ENCODE data around the gene LILRA2.
"Not testable (repeated sequence)": the region's sequence is repeated elsewhere in the genome, so short reads cannot be mapped to it uniquely, and the experiment has no call there.

The LILRA2 gene

DNA sequence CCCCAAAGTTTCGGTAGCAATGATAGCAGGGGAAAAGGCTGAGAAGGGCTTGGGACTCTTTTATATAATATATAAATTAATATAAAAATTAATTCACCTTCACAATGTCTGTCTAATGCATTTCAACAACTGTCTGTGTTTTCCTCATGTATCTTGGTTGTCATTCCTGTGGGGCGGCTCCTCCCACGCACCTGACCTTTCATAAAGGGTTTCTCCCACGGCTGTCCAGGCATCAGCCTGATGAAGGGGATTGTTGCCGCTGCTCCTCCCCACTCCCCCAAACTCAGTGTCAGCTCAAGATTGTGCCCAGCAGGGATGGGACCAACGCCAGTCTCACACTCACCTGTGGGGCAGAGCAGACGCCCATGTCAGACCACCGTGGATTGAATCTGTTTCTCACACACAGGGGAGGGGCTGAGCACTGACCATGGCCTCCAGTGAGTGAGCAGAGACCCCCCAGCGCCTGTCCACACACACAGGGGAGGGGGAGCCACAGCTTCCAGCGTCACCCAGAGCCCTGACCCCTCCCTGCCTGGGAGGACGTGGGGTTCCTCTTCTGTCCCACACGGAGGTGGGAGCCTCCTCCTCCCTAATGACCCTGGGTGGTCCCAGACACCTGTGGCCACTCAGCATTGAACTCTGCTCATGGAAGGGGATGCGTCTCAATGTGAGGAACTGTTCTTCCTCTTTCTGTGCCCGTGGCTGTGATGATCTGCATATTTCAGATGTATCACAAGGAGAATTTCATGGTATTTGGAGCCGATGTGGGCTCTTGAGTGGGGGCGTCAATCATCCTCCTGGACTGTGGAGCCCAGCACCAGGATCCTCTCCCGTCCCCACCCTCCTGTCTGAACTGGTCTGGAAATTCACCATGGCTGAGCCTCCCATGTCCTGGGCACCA is 1.6 kb upstream of the LILRA2 start:
- DNase-seq, result not testable (repeated sequence)

DNA sequence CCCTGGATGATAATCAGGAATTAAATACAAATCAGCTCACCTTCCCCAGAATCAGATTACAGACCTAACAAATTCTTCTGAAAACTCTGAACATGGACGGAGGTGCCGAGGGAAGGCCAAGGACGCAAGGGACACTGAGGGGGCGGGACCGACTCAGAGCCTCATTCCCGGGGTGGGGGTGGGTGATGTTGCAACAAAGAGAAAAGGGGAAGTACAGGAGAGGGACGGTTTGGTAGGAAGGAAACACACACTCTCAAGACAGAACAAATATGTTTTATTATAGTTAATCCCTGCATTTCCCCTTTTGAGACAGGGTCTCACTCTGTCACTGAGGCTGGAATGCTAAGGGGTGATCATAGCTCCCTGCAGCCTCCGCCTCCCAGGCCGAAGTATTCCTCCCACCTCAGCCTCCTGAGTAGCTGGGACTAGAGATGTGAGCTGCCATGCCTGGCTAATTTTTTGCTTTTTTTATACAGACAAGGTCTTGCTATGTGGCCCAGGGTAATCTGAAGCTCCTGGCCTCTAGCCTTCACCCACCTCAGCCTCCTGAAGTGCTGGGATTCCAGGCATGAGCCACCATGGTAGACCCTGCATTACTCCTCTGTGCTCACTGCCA is 786 bp upstream of the LILRA2 start:
- DNase-seq, result peak; percentile 62

DNA sequence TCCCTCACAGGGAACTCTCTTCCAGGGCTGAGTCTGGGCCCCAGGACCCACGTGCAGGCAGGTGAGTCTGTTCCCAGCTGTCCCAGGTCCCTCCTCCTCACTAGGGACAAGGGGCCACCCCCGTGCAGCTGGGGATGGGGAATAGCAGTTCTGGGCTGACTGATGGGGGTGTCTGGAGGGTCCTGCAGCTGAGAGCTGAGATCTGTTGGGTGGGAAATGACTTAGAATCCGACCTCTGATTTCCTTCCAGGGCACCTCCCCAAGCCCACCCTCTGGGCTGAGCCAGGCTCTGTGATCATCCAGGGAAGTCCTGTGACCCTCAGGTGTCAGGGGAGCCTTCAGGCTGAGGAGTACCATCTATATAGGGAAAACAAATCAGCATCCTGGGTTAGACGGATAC is 461 bp downstream of the LILRA2 start:
- DNase-seq, result no peak

DNA sequence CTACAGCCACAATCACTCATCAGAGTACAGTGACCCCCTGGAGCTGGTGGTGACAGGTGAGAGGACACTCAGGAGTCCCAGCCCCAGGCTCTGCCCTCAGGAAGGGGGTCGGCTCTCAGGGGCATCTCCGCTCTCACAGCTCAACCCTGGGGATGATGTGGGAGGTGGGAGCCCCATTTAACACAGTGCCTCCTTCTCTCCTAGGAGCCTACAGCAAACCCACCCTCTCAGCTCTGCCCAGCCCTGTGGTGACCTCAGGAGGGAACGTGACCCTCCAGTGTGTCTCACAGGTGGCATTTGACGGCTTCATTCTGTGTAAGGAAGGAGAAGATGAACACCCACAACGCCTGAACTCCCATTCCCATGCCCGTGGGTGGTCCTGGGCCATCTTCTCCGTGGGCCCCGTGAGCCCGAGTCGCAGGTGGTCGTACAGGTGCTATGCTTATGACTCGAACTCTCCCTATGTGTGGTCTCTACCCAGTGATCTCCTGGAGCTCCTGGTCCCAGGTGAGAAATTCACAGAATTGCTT is 1.0 kb downstream of the LILRA2 start:
- no peak for DNase-seq

DNA sequence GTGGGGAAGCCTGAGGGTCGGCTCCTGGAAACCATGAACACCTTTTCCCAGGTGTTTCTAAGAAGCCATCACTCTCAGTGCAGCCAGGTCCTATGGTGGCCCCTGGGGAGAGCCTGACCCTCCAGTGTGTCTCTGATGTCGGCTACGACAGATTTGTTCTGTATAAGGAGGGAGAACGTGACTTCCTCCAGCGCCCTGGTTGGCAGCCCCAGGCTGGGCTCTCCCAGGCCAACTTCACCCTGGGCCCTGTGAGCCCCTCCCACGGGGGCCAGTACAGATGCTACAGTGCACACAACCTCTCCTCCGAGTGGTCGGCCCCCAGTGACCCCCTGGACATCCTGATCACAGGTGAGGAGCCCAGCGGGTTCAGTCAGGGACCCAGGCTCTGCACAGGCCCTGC is 1.6 kb downstream of the LILRA2 start:
- not testable (repeated sequence) for DNase-seq

DNA sequence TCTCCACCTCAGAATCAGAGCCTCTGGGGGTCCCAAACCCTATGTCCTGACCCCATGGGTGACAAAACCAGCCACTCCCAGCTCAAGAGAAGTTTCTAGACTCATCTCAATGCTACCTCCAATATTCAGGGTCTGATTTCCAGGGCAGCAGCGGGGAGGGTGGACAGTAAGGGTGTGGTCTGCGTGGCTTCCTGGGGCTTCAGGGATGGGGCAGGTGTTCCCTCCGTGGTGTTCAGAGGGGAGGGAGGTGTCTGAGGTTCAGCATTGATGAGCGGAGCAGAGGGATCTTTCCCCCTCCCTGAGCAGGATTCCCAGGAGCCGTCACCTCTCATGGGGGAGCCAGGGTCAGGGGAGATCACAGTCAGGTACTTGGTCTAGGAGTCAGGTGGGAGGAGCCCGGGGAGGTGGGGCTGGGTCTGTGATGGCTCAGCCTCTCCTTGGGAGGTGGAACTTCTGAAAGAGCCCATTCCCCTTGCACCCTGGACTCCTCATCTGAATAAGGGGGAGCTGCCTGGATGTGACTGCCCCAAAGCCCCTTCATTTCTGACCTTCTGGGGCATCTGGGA is 2.9 kb downstream of the LILRA2 start:
- DNase-seq, result no peak

DNA sequence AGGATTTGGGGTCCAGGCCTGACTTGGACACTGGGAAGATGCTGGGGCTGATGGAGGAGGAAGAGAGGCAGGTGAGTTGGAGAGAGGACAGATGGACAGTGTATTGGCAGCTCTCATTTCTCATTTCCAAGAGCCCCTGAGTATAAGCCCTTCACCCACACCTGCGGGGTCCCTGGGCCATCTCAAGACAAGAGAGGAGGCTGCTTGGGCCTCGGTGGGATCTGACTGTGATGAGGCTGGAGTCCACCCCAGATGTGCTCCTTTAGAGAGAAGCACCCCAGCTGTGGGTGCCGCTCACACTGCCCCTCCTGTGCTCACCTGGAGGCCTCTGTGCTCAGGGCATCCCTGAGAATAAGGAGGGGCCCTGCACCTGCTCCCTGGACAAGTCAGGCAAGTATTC is 3.7 kb downstream of the LILRA2 start:
- DNase-seq, result no peak

DNA sequence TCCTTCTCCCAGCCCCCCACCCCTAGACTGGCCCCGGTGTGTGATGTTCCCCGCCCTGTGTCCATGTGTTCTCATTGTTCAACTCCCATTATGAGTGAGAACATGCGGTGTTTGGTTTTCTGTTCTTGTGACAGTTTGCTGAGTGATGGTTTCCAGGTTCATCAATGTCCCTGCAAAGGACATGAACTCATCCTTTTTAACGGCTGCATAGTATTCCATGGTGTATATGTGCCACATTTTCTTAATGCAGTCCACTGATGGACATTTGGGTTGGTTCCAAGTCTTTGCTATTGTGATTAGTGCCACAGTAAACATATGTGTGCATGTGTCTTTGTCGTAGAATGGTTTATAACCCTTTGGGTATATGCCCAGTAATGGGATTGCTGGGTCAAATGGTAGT is 4.7 kb downstream of the LILRA2 start:
- not testable (repeated sequence) for DNase-seq

DNA sequence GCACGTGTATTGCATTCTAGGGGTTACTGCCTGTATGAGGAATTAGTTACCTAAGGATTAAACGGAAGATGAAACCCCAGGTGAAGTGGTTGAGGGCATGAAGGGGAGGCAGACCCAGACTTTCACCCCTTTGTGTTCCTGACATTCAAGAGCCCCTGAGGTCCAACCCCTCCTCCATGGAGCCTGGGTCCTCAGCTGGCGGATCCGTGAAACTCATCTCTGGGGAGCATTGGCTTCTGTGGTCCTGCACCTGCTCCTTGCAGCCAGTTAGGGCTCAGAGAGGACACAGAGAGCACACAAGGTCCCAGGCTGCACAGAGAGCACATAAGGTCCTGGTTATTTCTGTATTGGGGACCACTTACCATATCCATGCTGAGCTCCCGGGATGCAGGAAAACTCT is 12.8 kb downstream of the LILRA2 start:
- DNase-seq, result no peak

DNA sequence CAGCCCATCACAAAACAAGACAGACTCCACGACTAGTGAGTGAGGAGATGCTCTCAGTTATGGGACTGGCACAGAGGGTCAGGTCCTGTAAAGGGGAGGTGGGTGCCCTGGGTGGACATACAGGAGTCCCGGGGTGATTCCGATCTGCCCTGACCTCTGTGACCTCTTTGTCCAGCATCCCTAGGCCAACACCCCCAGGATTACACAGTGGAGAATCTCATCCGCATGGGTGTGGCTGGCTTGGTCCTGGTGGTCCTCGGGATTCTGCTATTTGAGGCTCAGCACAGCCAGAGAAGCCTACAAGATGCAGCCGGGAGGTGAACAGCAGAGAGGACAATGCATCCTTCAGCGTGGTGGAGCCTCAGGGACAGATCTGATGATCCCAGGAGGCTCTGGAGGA is 13.4 kb downstream of the LILRA2 start:
- DNase-seq, result no peak

DNA sequence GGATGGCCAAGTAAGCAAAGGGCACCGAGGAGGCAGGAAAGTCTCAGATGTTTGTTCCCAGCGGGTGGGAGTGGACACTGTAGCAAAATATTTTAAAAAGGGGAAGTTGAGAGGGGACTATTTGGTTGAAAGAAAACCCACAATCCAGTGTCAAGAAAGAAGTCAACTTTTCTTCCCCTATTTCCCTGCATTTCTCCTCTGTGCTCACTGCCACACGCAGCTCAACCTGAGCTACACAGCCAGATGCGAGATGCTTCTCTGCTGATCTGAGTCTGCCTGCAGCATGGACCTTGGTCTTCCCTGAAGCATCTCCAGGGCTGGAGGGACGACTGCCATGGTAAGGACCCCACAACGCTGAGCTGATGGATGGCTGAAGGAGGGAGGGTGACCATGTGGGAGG is 19.9 kb downstream of the LILRA2 start, which contains the start of gene LILRA1:
LILRA1 (plus strand) TSS at position 188 of the 400 bp plus-strand sequence. CDS start 613 bp downstream, outside the sequence.
- DNase-seq, result not testable (repeated sequence)

DNA sequence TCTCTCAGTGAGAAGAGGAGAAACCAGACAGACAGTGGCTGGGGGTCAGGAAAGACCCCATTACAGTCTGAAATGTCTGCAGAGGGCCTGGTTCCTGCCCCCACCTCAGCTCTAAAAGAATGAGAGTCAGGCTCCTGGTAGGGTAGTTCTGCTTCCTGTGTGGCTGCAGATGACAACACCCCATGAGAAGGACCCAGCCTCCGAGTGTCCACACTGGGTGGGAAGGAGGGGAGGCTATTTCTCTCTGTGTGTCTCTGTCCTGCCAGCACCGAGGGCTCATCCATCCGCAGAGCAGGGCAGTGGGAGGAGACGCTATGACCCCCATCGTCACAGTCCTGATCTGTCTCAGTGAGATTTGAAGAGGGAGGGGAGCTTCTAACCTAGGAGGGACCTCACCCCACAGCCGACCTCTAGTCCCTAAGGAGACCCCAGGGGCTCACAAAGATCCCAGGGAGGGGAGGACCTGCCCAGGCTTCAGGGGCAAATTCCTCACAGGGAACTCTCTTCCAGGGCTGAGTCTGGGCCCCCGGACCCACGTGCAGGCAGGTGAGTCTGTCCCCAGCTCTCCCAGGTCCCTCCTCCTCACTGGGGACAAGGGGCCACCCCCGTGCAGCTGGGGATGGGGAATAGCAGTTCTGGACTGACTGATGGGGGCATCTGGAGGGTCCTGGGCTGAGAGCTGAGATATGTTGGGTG is 20.5 kb downstream of the LILRA2 start:
- DNase-seq, result not testable (repeated sequence)

DNA sequence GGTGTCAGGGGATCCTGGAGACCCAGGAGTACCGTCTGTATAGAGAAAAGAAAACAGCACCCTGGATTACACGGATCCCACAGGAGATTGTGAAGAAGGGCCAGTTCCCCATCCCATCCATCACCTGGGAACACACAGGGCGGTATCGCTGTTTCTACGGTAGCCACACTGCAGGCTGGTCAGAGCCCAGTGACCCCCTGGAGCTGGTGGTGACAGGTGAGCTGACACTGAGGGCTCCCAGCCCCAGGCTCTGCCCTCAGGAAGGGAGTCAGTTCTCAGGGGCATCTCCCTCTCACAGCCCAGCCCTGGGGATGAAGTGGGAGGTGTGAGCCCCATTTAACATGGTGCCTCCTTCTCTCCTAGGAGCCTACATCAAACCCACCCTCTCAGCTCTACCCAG is 21.1 kb downstream of the LILRA2 start:
- DNase-seq, result no peak

DNA sequence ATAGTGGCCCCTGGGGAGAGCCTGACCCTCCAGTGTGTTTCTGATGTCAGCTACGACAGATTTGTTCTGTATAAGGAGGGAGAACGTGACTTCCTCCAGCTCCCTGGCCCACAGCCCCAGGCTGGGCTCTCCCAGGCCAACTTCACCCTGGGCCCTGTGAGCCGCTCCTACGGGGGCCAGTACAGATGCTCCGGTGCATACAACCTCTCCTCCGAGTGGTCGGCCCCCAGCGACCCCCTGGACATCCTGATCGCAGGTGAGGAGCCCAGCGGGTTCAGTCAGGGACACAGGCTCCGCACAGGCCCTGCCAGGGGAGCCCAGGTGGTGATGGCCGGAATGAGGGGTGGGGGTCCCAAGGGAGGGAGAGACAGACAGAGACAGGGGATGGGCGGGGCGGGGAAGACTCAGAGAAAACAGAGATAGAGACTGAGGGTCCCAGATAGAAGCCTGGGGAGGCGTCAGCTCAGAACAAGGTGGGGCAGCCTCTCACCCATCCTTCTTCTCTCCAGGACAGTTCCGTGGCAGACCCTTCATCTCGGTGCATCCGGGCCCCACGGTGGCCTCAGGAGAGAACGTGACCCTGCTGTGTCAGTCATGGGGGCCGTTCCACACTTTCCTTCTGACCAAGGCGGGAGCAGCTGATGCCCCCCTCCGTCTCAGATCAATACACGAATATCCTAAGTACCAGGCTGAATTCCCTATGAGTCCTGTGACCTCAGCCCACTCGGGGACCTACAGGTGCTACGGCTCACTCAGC is 22.3 kb downstream of the LILRA2 start:
- not testable (repeated sequence) for DNase-seq

DNA sequence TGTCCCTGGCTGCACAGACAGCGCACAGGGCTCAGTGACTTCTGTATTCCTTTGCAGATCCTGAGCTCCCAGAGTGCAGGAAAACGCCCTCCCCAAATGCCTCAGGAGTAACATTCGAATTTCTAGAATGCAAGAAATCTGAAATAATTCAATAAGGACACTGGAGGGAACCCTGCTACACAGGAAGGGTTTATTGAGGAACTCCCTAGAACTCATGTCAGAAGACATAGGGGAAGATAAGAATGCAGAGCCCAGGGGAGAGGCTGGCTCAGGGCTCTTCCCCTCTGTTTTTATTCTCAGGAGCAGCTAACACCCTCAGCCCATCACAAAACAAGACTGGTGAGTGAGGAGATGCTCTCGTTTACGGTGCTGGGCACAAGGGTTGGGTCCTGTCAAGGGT is 26.6 kb downstream of the LILRA2 start:
- no peak for DNase-seq

DNA sequence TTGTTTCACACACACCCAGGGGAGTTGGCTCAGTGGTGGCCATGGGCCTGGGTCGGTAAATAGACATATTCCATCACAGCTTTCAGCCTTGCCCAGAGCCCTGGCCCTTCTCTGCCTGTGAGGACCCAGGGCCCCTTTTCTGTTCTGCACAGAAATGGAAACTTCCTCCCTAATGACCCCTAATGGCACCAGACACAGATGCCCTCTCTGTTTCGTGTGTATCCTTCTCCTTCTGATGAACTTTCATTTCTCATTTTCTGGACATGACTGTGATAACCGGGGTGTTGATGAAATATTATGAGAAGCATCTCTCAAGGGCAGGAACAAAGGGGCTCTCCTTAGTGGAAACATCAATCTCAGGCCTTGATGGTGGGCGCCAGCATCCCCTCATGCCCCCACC is 32.6 kb downstream of the LILRA2 start:
- peak; percentile 25 for DNase-seq

DNA sequence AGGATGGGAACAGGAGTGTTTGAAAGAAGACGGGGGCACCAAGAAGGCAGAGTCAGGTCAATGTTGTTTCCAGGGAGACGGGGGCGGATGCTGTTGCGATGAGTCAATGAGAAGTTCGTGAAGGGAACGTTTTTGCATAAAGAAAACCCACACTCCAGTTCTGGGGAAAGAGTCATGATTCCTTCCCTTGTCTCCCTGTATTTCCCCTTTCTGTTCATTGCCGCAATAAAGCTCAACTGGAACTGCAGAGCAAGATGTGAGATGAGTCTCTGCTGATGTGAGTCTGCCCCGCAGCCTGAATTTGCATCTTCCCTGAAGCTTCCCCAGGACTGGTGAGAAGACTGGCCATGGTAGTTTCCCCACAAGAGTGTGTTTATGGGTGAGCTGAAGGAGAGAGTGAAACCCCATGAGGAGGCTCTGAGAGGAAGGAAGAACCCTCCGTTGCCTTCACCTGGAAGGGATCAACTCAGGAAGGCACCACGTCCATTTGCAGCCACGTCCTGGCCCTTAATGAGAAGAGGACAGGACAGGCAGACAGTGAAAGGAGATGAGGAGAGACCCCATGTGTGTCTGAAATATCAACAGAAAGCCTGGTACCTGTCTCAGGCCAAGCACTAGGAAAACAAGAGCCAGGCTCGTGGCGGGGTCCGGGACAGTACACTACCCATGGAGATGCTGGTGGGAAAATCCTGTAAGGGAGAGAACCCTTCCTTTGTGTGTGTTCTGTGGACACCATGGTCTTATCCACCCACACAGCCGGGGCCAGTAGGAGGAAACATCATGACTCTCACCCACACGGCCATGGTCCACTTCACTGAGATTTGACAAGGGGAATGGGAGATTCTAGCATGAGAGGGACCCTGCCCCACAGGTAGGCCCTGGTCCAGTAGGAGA is 33.5 kb downstream of the LILRA2 start:
- DNase-seq, result no peak

DNA sequence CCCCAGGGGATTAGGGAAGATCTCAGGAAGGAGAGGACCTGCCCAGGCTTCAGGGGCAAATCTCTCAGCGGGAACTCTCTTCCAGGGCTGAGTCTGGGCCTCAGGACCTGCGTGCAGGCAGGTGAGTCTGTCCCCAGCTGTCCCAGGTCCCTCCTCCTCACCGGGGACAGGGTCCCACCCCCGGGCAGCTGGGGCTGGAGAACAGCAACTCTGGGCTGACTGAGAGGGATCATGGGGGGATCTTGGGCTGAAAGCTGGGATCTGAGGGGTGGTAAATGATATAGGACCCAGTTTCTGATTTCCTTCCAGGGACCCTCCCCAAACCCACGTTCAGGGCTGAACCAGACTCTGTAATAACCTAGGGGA is 34.2 kb downstream of the LILRA2 start:
- DNase-seq, result no peak

DNA sequence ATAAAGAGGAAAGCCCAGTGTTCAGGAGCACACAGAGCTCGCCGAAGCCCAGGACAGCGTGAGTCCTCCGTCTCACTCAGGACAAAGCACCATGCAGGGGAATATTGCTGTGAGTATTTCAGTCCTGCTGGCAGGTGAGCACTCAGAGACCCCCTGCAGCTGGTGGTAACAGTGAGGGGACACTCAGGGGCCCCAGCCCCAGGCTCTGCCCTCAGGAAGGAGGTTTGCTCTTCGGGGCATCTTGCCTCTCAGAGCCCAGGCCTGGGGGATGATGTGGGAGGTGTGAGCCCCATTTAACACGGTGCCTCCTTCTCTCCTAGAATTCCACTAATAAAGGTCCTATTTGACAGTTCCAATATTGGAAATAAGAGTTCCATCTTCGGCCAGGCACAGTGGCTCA is 34.6 kb downstream of the LILRA2 start:
- no peak for DNase-seq

DNA sequence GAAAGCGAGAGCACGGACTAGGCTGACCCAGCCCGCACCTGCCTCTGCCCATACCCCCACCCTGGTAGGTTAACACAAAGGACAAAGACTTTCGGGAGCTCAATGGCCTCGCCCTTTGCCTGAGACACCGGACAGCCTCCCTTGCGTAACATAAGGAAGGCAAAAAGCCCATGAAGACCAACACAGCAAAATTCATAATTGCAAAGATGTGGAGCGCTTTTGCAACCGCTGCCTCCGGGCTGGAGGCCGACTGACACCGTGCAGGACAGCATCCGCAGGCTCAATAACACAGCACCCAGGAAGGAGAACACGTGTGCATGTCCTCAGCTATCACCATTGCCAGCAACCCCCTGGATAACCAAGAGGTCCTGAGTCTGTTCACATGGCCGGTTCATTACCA is 35.2 kb downstream of the LILRA2 start:
- no peak for DNase-seq

DNA sequence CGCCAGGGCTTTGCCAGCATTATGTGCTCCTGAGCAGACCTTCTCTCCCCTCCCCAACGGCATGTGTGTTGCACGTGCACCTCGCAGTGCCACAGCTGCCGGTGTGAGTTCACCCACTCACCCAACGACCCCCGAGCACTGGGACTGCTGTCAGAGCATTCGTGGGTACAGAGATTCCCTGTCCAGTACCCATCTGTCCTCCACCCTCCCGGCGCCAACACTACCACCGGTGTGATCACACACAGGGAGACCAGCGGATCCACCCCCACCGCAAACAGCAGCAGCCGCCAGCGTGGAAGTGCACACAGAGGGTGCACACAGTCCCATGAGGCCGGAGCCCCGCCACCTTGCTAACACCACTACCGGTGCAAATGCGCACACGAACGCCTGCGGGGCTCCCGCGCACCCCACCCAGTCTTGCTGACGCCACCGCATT is 35.8 kb downstream of the LILRA2 start:
- DNase-seq, result no peak
